ENCODE measurements around the gene TLR4. TPM values are rescaled to one million over a fixed set of nuclear protein-coding genes. Genes with fewer than 3 reads are reported as not detected.

TLR4 gene
- total RNA-seq, 1 experiment from 2014 or later: 0.07 TPM

DNA sequence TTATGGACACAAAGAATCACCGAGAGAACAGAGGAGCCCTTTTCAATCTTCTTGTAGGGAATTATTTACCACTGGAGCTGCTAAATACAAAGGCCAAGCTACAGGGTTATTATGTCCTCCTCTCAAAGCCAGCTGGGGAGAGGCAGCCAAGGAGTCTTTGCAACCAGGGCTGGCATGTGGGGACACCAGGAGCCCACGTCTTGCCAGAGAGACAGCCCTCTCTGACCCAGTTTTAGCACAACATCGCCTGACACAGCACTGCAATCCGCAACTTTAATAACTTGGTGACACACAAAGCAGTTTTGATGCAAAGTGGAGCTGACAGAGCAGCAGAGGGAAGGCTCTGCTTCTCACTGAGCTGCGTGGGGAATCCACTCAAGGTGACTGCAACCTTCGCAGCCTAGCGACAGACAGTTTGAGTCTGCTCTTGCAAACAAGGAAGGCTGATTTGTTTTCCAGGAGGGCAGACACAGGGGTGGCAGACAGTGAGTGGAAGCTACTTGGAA, 33.6 kb downstream of the TLR4 start:
- Histone ChIP-seq H2AFZ (ENCODE audit: low read length) (no peak overlapping the region), H3K56ac (ENCODE audit: insufficient read length, low read depth, low read length) (no peak overlapping the region), H3K23me2 (ENCODE audit: insufficient read length, low read depth, low read length, poor library complexity, severe bottlenecking) (no peaks in the 10 kb centered on the region), H4K20me1 (ENCODE audit: control insufficient read depth, insufficient read depth, insufficient read length) (no peaks in the 10 kb centered on the region), H3K23ac (ENCODE audit: insufficient read length, low read depth, low read length) (no peak overlapping the region), H3K27me3 (ENCODE audit: insufficient read depth, low read length) (no peaks in the 10 kb centered on the region), H2BK20ac (ENCODE audit: low read depth, low read length, poor library complexity, severe bottlenecking) (no peak overlapping the region), H4K8ac (replicated peaks; ENCODE audit: insufficient read length, low read depth, low read length) (no peak overlapping the region), H2BK120ac (ENCODE audit: low read depth, low read length, poor library complexity, severe bottlenecking) (no peak overlapping the region), H2BK12ac (ENCODE audit: insufficient read length, low read depth, low read length) (no peak overlapping the region), H2BK15ac (ENCODE audit: low read depth, low read length) (no peak overlapping the region), H3K79me2 (ENCODE audit: insufficient read depth, low read length) (no peaks in the 10 kb centered on the region), H3K4ac (ENCODE audit: low read depth, low read length) (no peak overlapping the region), H3K4me1 (ENCODE audit: insufficient read depth, low read length) (0 out of 2 replicates have a peak, but pooled peaks cover 2% of the 10 kb centered on the region), H3K18ac (ENCODE audit: insufficient read length, low read depth, low read length) (no peak overlapping the region), H4K5ac (ENCODE audit: insufficient read length, low read depth, low read length) (no peak overlapping the region), H3T11ph (ENCODE audit: low read length) (no peak overlapping the region), H4K91ac (ENCODE audit: insufficient read length, low read depth, low read length) (no peak overlapping the region), H3K27ac (ENCODE audit: insufficient read length, low read depth, low read length) (no peak overlapping the region), H3K14ac (ENCODE audit: insufficient read depth, low read length) (no peak overlapping the region), H3K9me3 (ENCODE audit: control insufficient read depth, low read depth, low read length) (no peaks in the 10 kb centered on the region), H2BK5ac (ENCODE audit: insufficient read length, low read length) (no peak overlapping the region), H3K79me1 (ENCODE audit: insufficient read depth, low read depth, low read length, poor library complexity, severe bottlenecking) (no peaks in the 10 kb centered on the region), H3K9ac (ENCODE audit: extremely low read depth, insufficient read length, low read length) (no peak overlapping the region), H3K4me2 (ENCODE audit: insufficient read depth, insufficient read length, low read length) (no peak overlapping the region), H2AK5ac (ENCODE audit: insufficient read length, low read length) (no peak overlapping the region)
- Mint-ChIP-seq H3K36me3 (ENCODE audit: insufficient read depth in 1 of 3, low read depth in 3 of 3) (no peaks in the 10 kb centered on the region), H3K27ac (peak overlapping the region in 1 of 3 experiments; percentile 31; a peak in 1 of 7 replicates), H3K4me1 (no peaks in the 10 kb centered on the region; a peak in 1 of 4 replicates), H3K27me3 (ENCODE audit: low read depth) (no peaks in the 10 kb centered on the region), H3K4me3 (no peak overlapping the region), H3K9me3 (no peaks in the 10 kb centered on the region)
- WGBS (ENCODE audit: extremely low coverage, insufficient read length, low lambda C conversion rate): no CpG with 5 or more reads among the region's 7 CpGs
- TF ChIP-seq, protein P1, sequence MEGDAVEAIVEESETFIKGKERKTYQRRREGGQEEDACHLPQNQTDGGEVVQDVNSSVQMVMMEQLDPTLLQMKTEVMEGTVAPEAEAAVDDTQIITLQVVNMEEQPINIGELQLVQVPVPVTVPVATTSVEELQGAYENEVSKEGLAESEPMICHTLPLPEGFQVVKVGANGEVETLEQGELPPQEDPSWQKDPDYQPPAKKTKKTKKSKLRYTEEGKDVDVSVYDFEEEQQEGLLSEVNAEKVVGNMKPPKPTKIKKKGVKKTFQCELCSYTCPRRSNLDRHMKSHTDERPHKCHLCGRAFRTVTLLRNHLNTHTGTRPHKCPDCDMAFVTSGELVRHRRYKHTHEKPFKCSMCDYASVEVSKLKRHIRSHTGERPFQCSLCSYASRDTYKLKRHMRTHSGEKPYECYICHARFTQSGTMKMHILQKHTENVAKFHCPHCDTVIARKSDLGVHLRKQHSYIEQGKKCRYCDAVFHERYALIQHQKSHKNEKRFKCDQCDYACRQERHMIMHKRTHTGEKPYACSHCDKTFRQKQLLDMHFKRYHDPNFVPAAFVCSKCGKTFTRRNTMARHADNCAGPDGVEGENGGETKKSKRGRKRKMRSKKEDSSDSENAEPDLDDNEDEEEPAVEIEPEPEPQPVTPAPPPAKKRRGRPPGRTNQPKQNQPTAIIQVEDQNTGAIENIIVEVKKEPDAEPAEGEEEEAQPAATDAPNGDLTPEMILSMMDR (conservative IDR thresholded peaks at IDR 0.05): no peak
- DNase-seq: no peak
